Vagina (tissue), 2 donors: Measurements from ENCODE around the gene NSD2. TPM values are rescaled to one million over a fixed set of nuclear protein-coding genes. Genes with fewer than 3 reads are reported as not detected.
"Not testable (repeated sequence)": the region's sequence is repeated elsewhere in the genome, so short reads cannot be mapped to it uniquely, and the experiment has no call there.

Source experiments
- DNase-seq, 2 donors: peaks; one replicate each; pipeline ENCODE4 v3.0.0-alpha.2; 2017; ENCODE audit errors: extremely low spot score in 2 of 2
- H3K27ac ChIP-seq: fragments of 200-600 bp; sonication (generic); one replicate; pipeline ENCODE4 v1.5.1; 2019
- H3K27me3 ChIP-seq: fragments of 200-600 bp; sonication (generic); one replicate; pipeline ENCODE4 v1.5.1; 2019
- H3K36me3 ChIP-seq, 2 donors: fragments of 200-600 bp; sonication (generic); one replicate each; pipeline ENCODE4 v1.5.1; 2017 to 2019
- H3K4me1 ChIP-seq: fragments of 200-600 bp; sonication (generic); one replicate; pipeline ENCODE4 v1.5.1; 2019
- H3K4me3 ChIP-seq, 2 donors: fragments of 200-600 bp; sonication (generic); 1 replicate in 1 of 2; 2 replicates in 1 of 2; pipeline ENCODE4 v1.5.1; 2016 to 2019
- H3K9me3 ChIP-seq: fragments of 200-600 bp; sonication (generic); one replicate; pipeline ENCODE4 v1.5.1; 2019
- CTCF ChIP-seq, 3 experiments: fragments of 450-650 bp in 2 of 3; fragments of 200-600 bp in 1 of 3; sonication (generic) in 1 of 3; IDR thresholded peaks; one replicate each; pipeline ENCODE4 v1.5.1; 2017 to 2019; ENCODE audit warnings: antibody characterized with exemption in 3 of 3, mild to moderate bottlenecking in 2 of 3, moderate library complexity in 2 of 3
- POLR2A ChIP-seq, 2 donors: fragments of 450-650 bp; IDR thresholded peaks; one replicate each; pipeline ENCODE4 v1.6.1; 2017; ENCODE audit warnings: antibody characterized with exemption in 2 of 2, mild to moderate bottlenecking in 2 of 2, moderate library complexity in 2 of 2
- POLR2AphosphoS5 ChIP-seq, 2 donors: sonication (generic); formaldehyde crosslinking; IDR thresholded peaks; one replicate each; pipeline ENCODE4 v1.9.0; 2017; ENCODE audit warnings: antibody characterized with exemption in 2 of 2, mild to moderate bottlenecking in 2 of 2, low read depth in 1 of 2; ENCODE audit not compliant: insufficient read depth in 1 of 2
- intact Hi-C: fragments of 100-400 bp; cut with DNase I; formaldehyde crosslinking; loops from one replicate; pipeline ENCODE4 v1.15.1; 2023
- microRNA counts, 2 donors: library from miRNA; unstranded; fragments of <30 nt; microRNA quantifications; one replicate each; lab custom pipeline; 2016 to 2017
- microRNA-seq: library from miRNA; unstranded; fragments of <30 nt; microRNA quantifications from one replicate; pipeline ENCODE4, GENCODE V29; 2017; ENCODE audit warnings: borderline number of aligned reads, borderline replicate concordance
- small RNA-seq: library from RNA; depleted of rRNA; stranded (forward); fragments of <200 nt; gene quantifications from one replicate; pipeline ENCODE3, GENCODE V24; 2016
- total RNA-seq: library from RNA; depleted of rRNA; stranded (reverse); fragments of >200 nt; gene quantifications from one replicate; pipeline ENCODE4 v1.2.3, GENCODE V29; 2016

Gene NSD2
- total RNA-seq, 1 donor from 2014 or later, result 38.5 TPM

DNA sequence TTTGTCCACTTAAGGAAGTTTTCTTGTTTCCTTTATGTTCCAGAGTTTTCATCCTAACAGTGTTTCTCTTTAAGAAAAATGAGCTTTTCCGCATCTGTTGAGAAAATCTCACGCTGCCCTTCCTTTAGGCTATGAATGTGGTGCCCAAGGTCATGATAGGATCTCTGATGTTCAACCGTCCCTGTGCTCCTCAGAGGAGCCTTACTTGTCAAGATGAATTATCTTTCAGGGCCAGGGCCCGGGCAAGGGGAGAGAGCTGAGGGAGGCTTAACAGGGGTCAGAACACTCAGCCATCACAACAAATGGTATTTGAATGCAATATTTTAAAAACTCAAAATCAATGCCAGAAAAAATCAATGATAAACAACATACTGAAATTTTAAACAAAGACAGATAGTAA is 143.8 kb downstream of the NSD2 start:
- intact Hi-C loops, result no loop called here
- H3K27me3 ChIP-seq, result no peaks in the 10 kb centered on the region
- no peaks in the 10 kb centered on the region for H3K9me3 ChIP-seq
- no peak overlapping the region for H3K4me3 ChIP-seq
- no peak overlapping the region for H3K27ac ChIP-seq
- TF ChIP-seq CTCF (IDR thresholded peaks at IDR 0.05) (no peak), POLR2AphosphoS5 (IDR thresholded peaks at IDR 0.05; ENCODE audit: insufficient read depth in 1 of 2, low read depth in 1 of 2) (no peak), POLR2A (IDR thresholded peaks at IDR 0.05) (no peak)
- no peaks in the 10 kb centered on the region for H3K36me3 ChIP-seq
- H3K4me1 ChIP-seq, result peaks cover 4% of the 10 kb centered on the region
- no peak for DNase-seq

DNA sequence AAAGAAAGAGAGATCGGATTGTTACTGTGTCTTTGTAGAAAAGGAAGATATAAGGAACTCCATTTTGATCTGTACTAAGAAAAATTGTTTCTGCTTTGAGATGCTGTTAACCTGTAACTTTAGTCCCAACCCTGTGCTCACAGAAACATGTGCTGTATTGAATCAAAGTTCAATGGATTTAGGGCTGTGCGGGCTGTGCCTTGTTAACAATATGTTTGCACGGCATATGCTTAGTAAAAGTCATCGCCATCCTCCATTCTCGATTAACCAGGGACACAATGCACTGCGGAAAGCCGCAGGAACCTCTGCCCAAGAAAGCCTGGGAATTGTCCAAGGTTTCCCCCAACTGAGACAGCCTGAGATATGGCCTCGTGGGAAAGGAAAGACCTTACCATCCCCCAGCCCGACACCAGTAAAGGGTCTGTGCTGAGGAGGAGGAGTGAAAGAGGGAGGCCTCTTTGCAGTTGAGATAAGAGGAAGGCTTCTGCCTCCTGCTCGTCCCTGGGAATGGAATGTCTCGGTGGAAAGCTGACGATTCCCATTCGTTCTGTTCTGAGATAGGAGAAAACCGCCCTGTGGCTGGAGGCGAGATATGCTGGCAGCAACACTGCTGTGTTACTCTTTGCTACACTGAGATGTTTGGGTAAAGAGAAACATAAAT is 150.3 kb downstream of the NSD2 start:
- H3K27me3 ChIP-seq, DNase-seq, H3K4me3 ChIP-seq, intact Hi-C loops, H3K36me3 ChIP-seq, H3K27ac ChIP-seq, H3K9me3 ChIP-seq, H3K4me1 ChIP-seq: not testable (repeated sequence)

DNA sequence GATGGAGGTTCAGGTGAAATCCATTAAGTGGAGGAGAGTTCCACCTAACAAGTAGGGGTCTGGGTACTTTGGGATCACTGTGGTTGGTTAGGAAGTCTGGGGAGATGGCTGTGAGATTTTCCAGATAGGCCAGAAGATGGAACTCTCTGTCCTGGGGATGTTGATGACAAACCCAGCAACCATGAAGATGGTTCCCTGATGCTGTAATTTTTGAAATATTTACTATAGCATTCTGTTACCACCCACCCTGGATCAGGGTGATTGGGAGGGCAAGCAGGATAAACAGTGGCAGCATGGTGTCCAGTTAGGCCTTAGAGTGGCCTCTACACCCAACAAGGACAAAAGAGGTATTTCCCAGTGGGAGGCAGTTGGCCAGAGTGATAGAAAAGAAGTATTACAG is 153.5 kb downstream of the NSD2 start:
- no peak overlapping the region for H3K4me3 ChIP-seq
- no peaks in the 10 kb centered on the region for H3K36me3 ChIP-seq
- no peak overlapping the region for H3K27ac ChIP-seq
- no peak for DNase-seq
- H3K9me3 ChIP-seq, result no peaks in the 10 kb centered on the region
- H3K4me1 ChIP-seq, result no peaks in the 10 kb centered on the region
- H3K27me3 ChIP-seq, result no peaks in the 10 kb centered on the region
- intact Hi-C loops, result no loop called here
- no peak for TF ChIP-seq CTCF (IDR thresholded peaks at IDR 0.05)
- TF ChIP-seq POLR2A (IDR thresholded peaks at IDR 0.05), result no peak
- TF ChIP-seq POLR2AphosphoS5 (IDR thresholded peaks at IDR 0.05; ENCODE audit: insufficient read depth in 1 of 2, low read depth in 1 of 2), result no peak

GRCh38 chr4:2025817-2026216 is 154.6 kb downstream of the NSD2 start:
- H3K9me3 ChIP-seq, result no peaks in the 10 kb centered on the region
- no peak for DNase-seq
- H3K36me3 ChIP-seq, result no peaks in the 10 kb centered on the region
- TF ChIP-seq CTCF (IDR thresholded peaks at IDR 0.05), result no peak
- TF ChIP-seq POLR2AphosphoS5 (IDR thresholded peaks at IDR 0.05; ENCODE audit: insufficient read depth in 1 of 2, low read depth in 1 of 2), result no peak
- no peak for TF ChIP-seq POLR2A (IDR thresholded peaks at IDR 0.05)
- H3K4me3 ChIP-seq, result no peak overlapping the region
- no peaks in the 10 kb centered on the region for H3K4me1 ChIP-seq
- H3K27ac ChIP-seq, result no peak overlapping the region
- intact Hi-C loops, result no loop called here
- no peaks in the 10 kb centered on the region for H3K27me3 ChIP-seq

GRCh38 chr4:2027120-2027519 is 155.9 kb downstream of the NSD2 start:
- H3K27ac ChIP-seq, DNase-seq, H3K4me3 ChIP-seq, H3K4me1 ChIP-seq, intact Hi-C loops, H3K9me3 ChIP-seq, H3K36me3 ChIP-seq, H3K27me3 ChIP-seq: not testable (repeated sequence)

DNA sequence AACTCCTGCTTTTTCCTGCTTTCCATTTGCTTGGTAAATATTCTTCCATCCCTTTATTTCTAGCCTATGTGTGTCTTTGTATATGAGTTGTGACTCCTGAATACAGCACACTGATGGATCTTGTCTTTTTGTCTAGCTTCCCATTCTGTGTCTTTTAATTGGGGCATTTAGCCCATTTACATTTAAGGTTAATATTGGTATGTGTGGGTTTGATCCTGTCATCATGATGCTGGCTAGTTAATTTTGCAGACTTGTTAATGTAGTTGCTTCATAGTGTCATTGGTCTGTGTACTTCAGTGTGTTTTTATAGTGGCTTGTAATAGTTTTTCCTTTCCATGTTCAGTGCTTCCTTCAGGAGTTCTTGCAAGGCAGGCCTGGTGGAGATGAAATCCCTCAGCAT is 160.0 kb downstream of the NSD2 start:
- H3K4me3 ChIP-seq, intact Hi-C loops, H3K27ac ChIP-seq, DNase-seq, H3K27me3 ChIP-seq, H3K9me3 ChIP-seq, H3K36me3 ChIP-seq, H3K4me1 ChIP-seq: not testable (repeated sequence)

MicroRNAs encoded within 50 kb of the gene (microRNA counts, 767-probe panel; counts per million panel counts)
- microRNA hsa-miR-943 (lab: Ali Mortazavi, UCI), result 238 to 261 counts per million in 2 donors

Small RNA genes within 50 kb of the gene (microRNA-seq; reads per million reads assigned to microRNA genes)
- gene MIR943, result 1.4 reads per million

Small RNA genes within 50 kb of the gene (small RNA-seq; reads per million reads assigned to genes)
- gene SCARNA22, result 146 reads per million, percentile 97 among the genes with 10 or more reads in this experiment

Other genes with a start within 250 kb of the NSD2 start
- gene FAM53A, start 187.1 kb upstream of the NSD2 start, total RNA-seq, result 13.8 TPM
- gene SLBP, start 159.1 kb upstream of the NSD2 start, total RNA-seq, result 49.6 TPM
- gene TMEM129, start 150.1 kb upstream of the NSD2 start, total RNA-seq, result 50.6 TPM
- 16.0 TPM for gene TACC3, start 149.9 kb upstream of the NSD2 start, total RNA-seq
- 96.5 TPM for gene FGFR3, start 78.1 kb upstream of the NSD2 start, total RNA-seq
- gene LETM1, start 15.2 kb upstream of the NSD2 start, total RNA-seq, result 67.5 TPM
- 19.6 TPM for gene NELFA, start 137.6 kb downstream of the NSD2 start, total RNA-seq
- gene NAT8L, start 187.9 kb downstream of the NSD2 start, total RNA-seq, result 1.7 TPM